OCI-M1 (cell line): ENCODE data around the gene CCDC178.
"Not testable (repeated sequence)": the region's sequence is repeated elsewhere in the genome, so short reads cannot be mapped to it uniquely, and the experiment has no call there.

ENCODE experiments used
- DNase-seq: peaks from one replicate; lab custom pipeline; 2025; lab: John Stamatoyannopoulos, UW

The CCDC178 gene

GRCh38 chr18:33356735-33357134 lies 83.8 kb downstream of the CCDC178 start:
- DNase-seq: no peak

GRCh38 chr18:33355756-33356155 lies 84.8 kb downstream of the CCDC178 start:
- DNase-seq: no peak

- DNase-seq: no peak
These were observed 85.3 kb downstream of the CCDC178 start for GRCh38 chr18:33355263-33355662.

- DNase-seq: no peak
These were observed 90.3 kb downstream of the CCDC178 start for GRCh38 chr18:33350256-33350655.

GRCh38 chr18:33339733-33340132 lies 100.8 kb downstream of the CCDC178 start:
- DNase-seq: not testable (repeated sequence)

GRCh38 chr18:33334781-33335180 lies 105.7 kb downstream of the CCDC178 start:
- no peak for DNase-seq

- DNase-seq: no peak
These were observed 109.8 kb downstream of the CCDC178 start for GRCh38 chr18:33330711-33331110.

- DNase-seq: no peak
These were observed 113.5 kb downstream of the CCDC178 start for GRCh38 chr18:33326975-33327374.

GRCh38 chr18:33317640-33318039 lies 122.9 kb downstream of the CCDC178 start:
- DNase-seq: peak; percentile 31

- DNase-seq: no peak
These were observed 124.4 kb downstream of the CCDC178 start for GRCh38 chr18:33316146-33316587.

- no peak for DNase-seq
These were observed 133.0 kb downstream of the CCDC178 start for GRCh38 chr18:33307520-33307919.

- no peak for DNase-seq
These were observed 136.2 kb downstream of the CCDC178 start for GRCh38 chr18:33304277-33304676.

GRCh38 chr18:33291539-33291938 lies 149.0 kb downstream of the CCDC178 start:
- DNase-seq: no peak

- no peak for DNase-seq
These were observed 152.3 kb downstream of the CCDC178 start for GRCh38 chr18:33288082-33288716.

GRCh38 chr18:33282709-33283333 lies 157.7 kb downstream of the CCDC178 start:
- no peak for DNase-seq

GRCh38 chr18:33282142-33282541 lies 158.4 kb downstream of the CCDC178 start:
- DNase-seq: no peak

- DNase-seq: no peak
These were observed 163.1 kb downstream of the CCDC178 start for GRCh38 chr18:33277431-33277830.

GRCh38 chr18:33275843-33276242 lies 164.7 kb downstream of the CCDC178 start:
- no peak for DNase-seq

GRCh38 chr18:33270297-33270696 lies 170.2 kb downstream of the CCDC178 start:
- no peak for DNase-seq

- DNase-seq: no peak
These were observed 171.3 kb downstream of the CCDC178 start for GRCh38 chr18:33269223-33269622.

GRCh38 chr18:33264566-33264965 lies 176.0 kb downstream of the CCDC178 start:
- no peak for DNase-seq

GRCh38 chr18:33239298-33239697 lies 201.2 kb downstream of the CCDC178 start:
- peak; percentile 55 for DNase-seq

- no peak for DNase-seq
These were observed 208.2 kb downstream of the CCDC178 start for GRCh38 chr18:33232318-33232626.
